Peyer's patch (tissue), 4 donors: Measurements from ENCODE around the gene ZNF829.

ENCODE experiments used
- CTCF ChIP-seq, 6 experiments: fragments of 450-650 bp in 4 of 6; fragments of 200-600 bp in 2 of 6; sonication (generic) in 1 of 6; IDR thresholded peaks; one replicate each; pipeline ENCODE4 v1.5.1; 2017 to 2019; ENCODE audit warnings: antibody characterized with exemption in 6 of 6, mild to moderate bottlenecking in 3 of 6, moderate library complexity in 1 of 6
- POLR2A ChIP-seq, 2 donors: fragments of 450-650 bp; IDR thresholded peaks; one replicate each; pipeline ENCODE4 v1.5.1; 2017; ENCODE audit warnings: antibody characterized with exemption in 2 of 2, mild to moderate bottlenecking in 2 of 2, moderate library complexity in 2 of 2

GRCh38 chr19:36891768-36892357 is 24.2 kb downstream of the ZNF829 start:
- TF ChIP-seq CTCF (IDR thresholded peaks at IDR 0.05) (no peak), POLR2A (IDR thresholded peaks at IDR 0.05) (no peak)
